Smooth muscle cell (in vitro differentiated cells): ENCODE measurements around the gene TAF10. TPM values are rescaled to one million over a fixed set of nuclear protein-coding genes. Genes with fewer than 3 reads are reported as not detected.

Source experiments
- DNase-seq: peaks from one replicate; lab custom pipeline; 2025; ENCODE audit not compliant: unreplicated experiment; lab: John Stamatoyannopoulos, UW
- H2AFZ ChIP-seq: fragments of 200-600 bp; sonication (generic); 2 replicates; pipeline ENCODE4 v1.6.0; 2016; ENCODE audit warnings: antibody characterized with exemption, low read depth, mild to moderate bottlenecking
- H3F3A ChIP-seq: fragments of 200-600 bp; sonication (generic); 2 replicates; pipeline ENCODE4 v1.6.0; 2017; ENCODE audit warnings: antibody characterized with exemption, low read depth
- H3K27ac ChIP-seq: fragments of 200-600 bp; sonication (generic); 2 replicates; pipeline ENCODE4 v1.5.1; 2016; ENCODE audit warnings: low read depth, mild to moderate bottlenecking
- H3K27me3 ChIP-seq: fragments of 200-600 bp; sonication (generic); 2 replicates; pipeline ENCODE4 v1.6.1; 2016; ENCODE audit warnings: low read depth, mild to moderate bottlenecking
- H3K36me3 ChIP-seq: fragments of 200-600 bp; sonication (generic); 2 replicates; pipeline ENCODE4 v1.5.1; 2016; ENCODE audit warnings: low read depth
- H3K4me1 ChIP-seq: fragments of 200-600 bp; sonication (generic); 2 replicates; pipeline ENCODE4 v1.5.1; 2016; ENCODE audit warnings: low read depth
- H3K4me2 ChIP-seq: fragments of 200-600 bp; sonication (generic); 2 replicates; pipeline ENCODE4 v1.6.0; 2016; ENCODE audit warnings: mild to moderate bottlenecking
- H3K4me3 ChIP-seq: fragments of 200-600 bp; sonication (generic); 2 replicates; pipeline ENCODE4 v1.5.1; 2016; ENCODE audit warnings: mild to moderate bottlenecking
- H3K79me2 ChIP-seq: fragments of 200-600 bp; sonication (generic); 2 replicates; pipeline ENCODE4 v1.6.0; 2016; ENCODE audit warnings: low read depth, mild to moderate bottlenecking
- H3K9ac ChIP-seq: fragments of 200-600 bp; sonication (generic); 2 replicates; pipeline ENCODE4 v1.6.0; 2016; ENCODE audit warnings: low read depth
- H3K9me3 ChIP-seq: fragments of 200-600 bp; sonication (generic); replicated peaks from 2 replicates; pipeline ENCODE4 v1.5.1; 2016; ENCODE audit warnings: low read depth
- H4K20me1 ChIP-seq: fragments of 200-600 bp; sonication (generic); 2 replicates; pipeline ENCODE4 v1.6.0; 2016; ENCODE audit warnings: low read depth
- CTCF ChIP-seq: fragments of 200-600 bp; sonication (generic); IDR thresholded peaks from 2 replicates; pipeline ENCODE4 v1.5.1; 2017; ENCODE audit warnings: borderline replicate concordance, mild to moderate bottlenecking, antibody characterized with exemption; ENCODE audit not compliant: insufficient read depth, poor library complexity, severe bottlenecking
- WGBS: methylation state at CpG from one replicate; pipeline ENCODE4 v1.1.7; 2016; ENCODE audit warnings: low lambda C conversion rate; 5-methylcytosine and 5-hydroxymethylcytosine counted together
- polyA plus RNA-seq: library from polyadenylated mRNA; unstranded; fragments of >200 nt; fragmentation: Nextera tagmentation; extraction: Ambion mirVana; gene quantifications from 2 replicates; pipeline ENCODE4 v1.2.1, GENCODE V29; 2016
- total RNA-seq: library from RNA; depleted of rRNA; stranded (reverse); fragments of >200 nt; gene quantifications from 2 replicates; pipeline ENCODE4 v1.2.3, GENCODE V29; 2014

The TAF10 gene
- total and polyA plus RNA-seq, 2 experiments from 2014 or later = 83.3 to 373 TPM

DNA sequence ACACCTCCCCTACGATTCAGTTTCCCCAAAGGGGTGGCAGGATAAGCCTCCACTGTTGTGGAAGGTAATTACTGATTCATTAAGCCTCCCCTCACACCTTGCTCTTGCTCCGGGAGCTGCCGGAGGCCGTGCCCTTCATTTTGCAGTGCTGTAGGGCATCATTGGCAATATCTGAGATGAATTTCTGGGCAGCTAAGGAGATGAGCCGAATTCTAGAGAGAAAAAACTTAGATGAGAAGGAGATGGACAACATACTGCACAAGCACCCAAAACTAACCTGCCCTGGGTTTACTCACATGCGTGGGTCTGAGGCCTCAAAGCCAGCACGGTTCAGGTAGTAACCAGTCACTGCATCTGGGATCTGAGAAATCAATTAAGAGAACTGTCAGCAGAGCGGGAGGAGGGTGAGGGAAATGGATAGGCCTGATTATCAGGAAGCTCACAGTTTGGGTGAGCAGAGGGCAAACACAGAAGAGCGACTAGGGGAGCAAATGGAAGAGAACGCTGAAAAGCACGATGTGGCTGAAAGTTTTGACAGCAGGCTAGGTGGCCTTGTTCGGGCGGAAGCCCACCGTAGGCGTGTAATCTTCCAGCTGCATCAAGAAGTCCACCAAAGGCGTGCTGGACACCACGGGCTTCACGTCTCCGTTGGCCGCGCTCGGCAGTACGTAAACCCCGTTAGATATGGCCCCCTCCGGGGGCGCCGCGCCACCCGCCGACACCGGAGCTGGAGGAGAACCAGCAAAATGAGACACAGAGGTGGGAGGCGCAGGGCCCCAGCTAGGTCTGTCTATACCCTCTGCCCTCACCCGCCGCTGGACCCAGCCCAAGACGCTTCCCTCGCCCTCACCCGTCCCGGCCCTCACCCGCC, 689 bp downstream of the TAF10 start:
- Histone ChIP-seq H3K4me3 (peak overlapping the region; percentile 67), H3K36me3 (no peaks in the 10 kb centered on the region), H2AFZ (no peak overlapping the region), H3K4me1 (peaks cover 27% of the 10 kb centered on the region), H3K4me2 (peak overlapping the region; percentile 90), H3K27ac (peak overlapping the region; percentile 99), H3K9me3 (no peaks in the 10 kb centered on the region), H3K9ac (peak overlapping the region; percentile 90), H3K27me3 (no peaks in the 10 kb centered on the region), H3F3A (peaks cover 50% of the 10 kb centered on the region), H3K79me2 (peaks cover 45% of the 10 kb centered on the region), H4K20me1 (peaks cover 4% of the 10 kb centered on the region)
- WGBS = 17% methylated on average over 38 of the region's 39 CpGs
- TF ChIP-seq CTCF = no peak
- DNase-seq = no peak

GRCh38 chr11:6610591-6610990, 1.4 kb downstream of the TAF10 start:
- H3K4me2 ChIP-seq = no peak overlapping the region
- H4K20me1 ChIP-seq = peaks cover 4% of the 10 kb centered on the region
- no peak overlapping the region for H3K4me3 ChIP-seq
- peaks cover 35% of the 10 kb centered on the region for H3K4me1 ChIP-seq
- peaks cover 56% of the 10 kb centered on the region for H3F3A ChIP-seq
- H3K27ac ChIP-seq = peak overlapping the region; percentile 99
- H2AFZ ChIP-seq = no peak overlapping the region
- H3K27me3 ChIP-seq = no peaks in the 10 kb centered on the region
- H3K79me2 ChIP-seq = peaks cover 53% of the 10 kb centered on the region
- H3K9ac ChIP-seq = no peak overlapping the region
- no peak for DNase-seq
- no peak for TF ChIP-seq CTCF
- WGBS = 95% methylated on average over 6 of the region's 6 CpGs
- no peaks in the 10 kb centered on the region for H3K36me3 ChIP-seq
- no peaks in the 10 kb centered on the region for H3K9me3 ChIP-seq

- TF ChIP-seq CTCF = no peak
- H3K9me3 ChIP-seq = no peaks in the 10 kb centered on the region
- H3K27me3 ChIP-seq = no peaks in the 10 kb centered on the region
- no peaks in the 10 kb centered on the region for H3K36me3 ChIP-seq
- H2AFZ ChIP-seq = no peak overlapping the region
- no peak for DNase-seq
- H3K27ac ChIP-seq = peak overlapping the region; percentile 99
- no peak overlapping the region for H3K4me2 ChIP-seq
- no peak overlapping the region for H3K4me3 ChIP-seq
- peaks cover 5% of the 10 kb centered on the region for H4K20me1 ChIP-seq
- peaks cover 64% of the 10 kb centered on the region for H3F3A ChIP-seq
- H3K4me1 ChIP-seq = peaks cover 45% of the 10 kb centered on the region
- H3K9ac ChIP-seq = no peak overlapping the region
- 97% methylated on average over 8 of the region's 8 CpGs for WGBS
- H3K79me2 ChIP-seq = peaks cover 63% of the 10 kb centered on the region
Observed at GRCh38 chr11:6609502-6610015, 2.5 kb downstream of the TAF10 start.
